HEK293 (cell line): ENCODE measurements around the gene MEST.

Source experiments
- CTCF ChIA-PET: fragments of 350-600 bp; formaldehyde crosslinking; extraction: SDS; loops from one replicate; lab custom pipeline; 2021; ENCODE audit warnings: antibody characterized with exemption; lab: Yijun Ruan, JAX
- POLR2A ChIA-PET: fragments of 300-600 bp; formaldehyde crosslinking; extraction: SDS; loops from one replicate; lab custom pipeline; 2020; ENCODE audit warnings: antibody characterized with exemption, inconsistent platforms; lab: Yijun Ruan, JAX
- H3K27ac ChIP-seq: fragments of 200-500 bp; sonication (Bioruptor generic); 2 replicates; pipeline ENCODE4 v1.5.1; 2014; ENCODE audit warnings: low read depth, low read length, control low read depth, inconsistent platforms; ENCODE audit errors: extremely low read depth
- H3K36me3 ChIP-seq, 2 experiments: fragments of 200-500 bp in 1 of 2; sonication (Bioruptor generic) in 1 of 2; 1 replicate in 1 of 2; 2 replicates in 1 of 2; pipeline ENCODE4 v1.5.1; 2014 to 2017; ENCODE audit warnings: inconsistent platforms in 2 of 2, low read length in 2 of 2; ENCODE audit not compliant: control insufficient read depth in 2 of 2, insufficient read depth in 1 of 2
- H3K4me1 ChIP-seq: fragments of 200-500 bp; sonication (Bioruptor generic); 2 replicates; pipeline ENCODE4 v1.5.1; 2014; ENCODE audit warnings: mild to moderate bottlenecking, low read length, inconsistent platforms; ENCODE audit not compliant: control insufficient read depth, insufficient read depth
- H3K4me3 ChIP-seq: 2 replicates; pipeline ENCODE4 v1.5.1; 2011; ENCODE audit warnings: low read depth, mild to moderate bottlenecking, control low read depth, low read length, moderate library complexity
- H3K9me3 ChIP-seq: fragments of 200-500 bp; sonication (Bioruptor generic); 2 replicates; pipeline ENCODE4 v1.5.1; 2014; ENCODE audit warnings: low read depth, low read length, inconsistent platforms; ENCODE audit not compliant: control insufficient read depth, insufficient read depth
- PRDM1 ChIP-seq: fragments of 450-650 bp; formaldehyde crosslinking; IDR thresholded peaks from 2 replicates; pipeline ENCODE4; 2016; ENCODE audit warnings: missing biosample characterization, missing genetic modification characterization
- SCRT1 ChIP-seq: fragments of 450-650 bp; formaldehyde crosslinking; IDR thresholded peaks from 2 replicates; pipeline ENCODE4 v1.5.1; 2016; ENCODE audit warnings: missing biosample characterization, missing genetic modification characterization, borderline replicate concordance
- SP7 ChIP-seq: fragments of 450-650 bp; formaldehyde crosslinking; IDR thresholded peaks from 2 replicates; pipeline ENCODE4 v1.5.1; 2016; ENCODE audit warnings: missing biosample characterization, missing genetic modification characterization
- ZBTB20 ChIP-seq: fragments of 450-650 bp; formaldehyde crosslinking; IDR thresholded peaks from 2 replicates; pipeline ENCODE4 v1.5.1; 2016; ENCODE audit warnings: missing biosample characterization, missing genetic modification characterization
- ZNF10 ChIP-seq: fragments of 450-650 bp; formaldehyde crosslinking; IDR thresholded peaks from 2 replicates; pipeline ENCODE4 v1.5.1; 2017; ENCODE audit warnings: missing biosample characterization, missing genetic modification characterization
- ZNF2 ChIP-seq: fragments of 450-650 bp; formaldehyde crosslinking; IDR thresholded peaks from 2 replicates; pipeline ENCODE4 v1.5.1; 2016; ENCODE audit warnings: missing biosample characterization, missing genetic modification characterization
- ZNF23 ChIP-seq: fragments of 450-650 bp; formaldehyde crosslinking; IDR thresholded peaks from 2 replicates; pipeline ENCODE4 v1.5.1; 2016; ENCODE audit warnings: missing biosample characterization, missing genetic modification characterization, borderline replicate concordance
- ZNF37A ChIP-seq: fragments of 450-650 bp; IDR thresholded peaks from 2 replicates; pipeline ENCODE4 v1.5.1; 2018; ENCODE audit warnings: missing biosample characterization, missing genetic modification characterization
- ZNF416 ChIP-seq: fragments of 450-650 bp; formaldehyde crosslinking; IDR thresholded peaks from 2 replicates; pipeline ENCODE4 v1.5.1; 2016; ENCODE audit warnings: missing biosample characterization, missing genetic modification characterization
- ZNF433 ChIP-seq: fragments of 450-650 bp; formaldehyde crosslinking; IDR thresholded peaks from 2 replicates; pipeline ENCODE4 v1.5.1; 2016; ENCODE audit warnings: missing biosample characterization, missing genetic modification characterization, low read depth
- ZNF473 ChIP-seq: fragments of 450-650 bp; formaldehyde crosslinking; IDR thresholded peaks from 2 replicates; pipeline ENCODE4 v1.5.1; 2017; ENCODE audit warnings: missing biosample characterization, missing genetic modification characterization
- ZNF510 ChIP-seq: fragments of 450-650 bp; formaldehyde crosslinking; IDR thresholded peaks from 2 replicates; pipeline ENCODE4 v1.5.1; 2018; ENCODE audit warnings: mild to moderate bottlenecking, missing genetic modification characterization, missing biosample characterization; ENCODE audit not compliant: insufficient replicate concordance
- ZNF610 ChIP-seq: fragments of 450-650 bp; formaldehyde crosslinking; IDR thresholded peaks from 2 replicates; pipeline ENCODE4 v1.5.1; 2016; ENCODE audit warnings: missing biosample characterization, missing genetic modification characterization, borderline replicate concordance
- ZNF629 ChIP-seq: fragments of 450-650 bp; formaldehyde crosslinking; IDR thresholded peaks from 2 replicates; pipeline ENCODE4 v1.5.1; 2017; ENCODE audit warnings: missing biosample characterization, missing genetic modification characterization
- ZNF658 ChIP-seq: fragments of 450-650 bp; formaldehyde crosslinking; IDR thresholded peaks from 2 replicates; pipeline ENCODE4; 2016; ENCODE audit warnings: missing biosample characterization, missing genetic modification characterization
- ZNF777 ChIP-seq: fragments of 450-650 bp; formaldehyde crosslinking; IDR thresholded peaks from 2 replicates; pipeline ENCODE4 v1.5.1; 2017; ENCODE audit warnings: missing biosample characterization, missing genetic modification characterization, borderline replicate concordance
- ZSCAN30 ChIP-seq: fragments of 450-650 bp; IDR thresholded peaks from 2 replicates; pipeline ENCODE4 v1.5.1; 2018; ENCODE audit warnings: missing biosample characterization, mild to moderate bottlenecking, missing genetic modification characterization, moderate library complexity
- TF ChIP-seq, protein P1 (sequence below): fragments of 450-650 bp; formaldehyde crosslinking; IDR thresholded peaks from 2 replicates; pipeline ENCODE4 v1.5.1; 2017; ENCODE audit warnings: missing biosample characterization, missing genetic modification characterization
- TF ChIP-seq, protein P2 (sequence below): fragments of 450-650 bp; formaldehyde crosslinking; IDR thresholded peaks from 2 replicates; pipeline ENCODE4 v1.5.1; 2016; ENCODE audit warnings: missing biosample characterization, missing genetic modification characterization, borderline replicate concordance
- TF ChIP-seq, protein P3 (sequence below): fragments of 450-650 bp; formaldehyde crosslinking; IDR thresholded peaks from 2 replicates; pipeline ENCODE4 v1.5.1; 2016; ENCODE audit warnings: missing biosample characterization, missing genetic modification characterization

Gene MEST

DNA sequence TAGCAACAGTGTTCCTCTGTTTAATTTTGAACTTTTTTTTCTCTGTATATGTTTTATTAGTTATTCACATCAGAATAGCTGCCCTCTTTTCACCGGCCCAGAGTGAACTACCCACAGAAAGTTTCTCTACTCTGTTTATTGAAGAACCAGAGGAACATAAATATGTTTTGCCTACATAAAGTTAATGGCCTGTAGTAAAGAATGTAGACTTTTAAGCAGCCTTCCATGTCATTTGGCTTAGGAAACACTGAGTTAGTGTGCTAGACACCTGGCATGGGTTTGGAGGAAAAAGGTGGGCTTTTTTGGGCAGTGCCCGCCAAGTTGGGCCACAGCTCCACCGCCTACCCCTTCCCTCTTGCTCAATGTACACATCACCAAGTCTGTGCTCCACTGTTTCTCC lies 8.9 kb upstream of the MEST start:
- Histone ChIP-seq H3K27ac (no peak overlapping the region), H3K36me3 (no peaks in the 10 kb centered on the region), H3K4me1 (no peaks in the 10 kb centered on the region), H3K4me3 (no peak overlapping the region), H3K9me3 (no peaks in the 10 kb centered on the region)
- POLR2A ChIA-PET = no interaction called here
- CTCF ChIA-PET = no interaction called here
- TF ChIP-seq SP7 (tag by site-specific recombination) = no peak
- TF ChIP-seq ZNF510 (tag by site-specific recombination) = no peak
- TF ChIP-seq, protein P1, sequence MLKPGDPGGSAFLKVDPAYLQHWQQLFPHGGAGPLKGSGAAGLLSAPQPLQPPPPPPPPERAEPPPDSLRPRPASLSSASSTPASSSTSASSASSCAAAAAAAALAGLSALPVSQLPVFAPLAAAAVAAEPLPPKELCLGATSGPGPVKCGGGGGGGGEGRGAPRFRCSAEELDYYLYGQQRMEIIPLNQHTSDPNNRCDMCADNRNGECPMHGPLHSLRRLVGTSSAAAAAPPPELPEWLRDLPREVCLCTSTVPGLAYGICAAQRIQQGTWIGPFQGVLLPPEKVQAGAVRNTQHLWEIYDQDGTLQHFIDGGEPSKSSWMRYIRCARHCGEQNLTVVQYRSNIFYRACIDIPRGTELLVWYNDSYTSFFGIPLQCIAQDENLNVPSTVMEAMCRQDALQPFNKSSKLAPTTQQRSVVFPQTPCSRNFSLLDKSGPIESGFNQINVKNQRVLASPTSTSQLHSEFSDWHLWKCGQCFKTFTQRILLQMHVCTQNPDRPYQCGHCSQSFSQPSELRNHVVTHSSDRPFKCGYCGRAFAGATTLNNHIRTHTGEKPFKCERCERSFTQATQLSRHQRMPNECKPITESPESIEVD (tag by site-specific recombination) = no peak
- TF ChIP-seq, protein P2, sequence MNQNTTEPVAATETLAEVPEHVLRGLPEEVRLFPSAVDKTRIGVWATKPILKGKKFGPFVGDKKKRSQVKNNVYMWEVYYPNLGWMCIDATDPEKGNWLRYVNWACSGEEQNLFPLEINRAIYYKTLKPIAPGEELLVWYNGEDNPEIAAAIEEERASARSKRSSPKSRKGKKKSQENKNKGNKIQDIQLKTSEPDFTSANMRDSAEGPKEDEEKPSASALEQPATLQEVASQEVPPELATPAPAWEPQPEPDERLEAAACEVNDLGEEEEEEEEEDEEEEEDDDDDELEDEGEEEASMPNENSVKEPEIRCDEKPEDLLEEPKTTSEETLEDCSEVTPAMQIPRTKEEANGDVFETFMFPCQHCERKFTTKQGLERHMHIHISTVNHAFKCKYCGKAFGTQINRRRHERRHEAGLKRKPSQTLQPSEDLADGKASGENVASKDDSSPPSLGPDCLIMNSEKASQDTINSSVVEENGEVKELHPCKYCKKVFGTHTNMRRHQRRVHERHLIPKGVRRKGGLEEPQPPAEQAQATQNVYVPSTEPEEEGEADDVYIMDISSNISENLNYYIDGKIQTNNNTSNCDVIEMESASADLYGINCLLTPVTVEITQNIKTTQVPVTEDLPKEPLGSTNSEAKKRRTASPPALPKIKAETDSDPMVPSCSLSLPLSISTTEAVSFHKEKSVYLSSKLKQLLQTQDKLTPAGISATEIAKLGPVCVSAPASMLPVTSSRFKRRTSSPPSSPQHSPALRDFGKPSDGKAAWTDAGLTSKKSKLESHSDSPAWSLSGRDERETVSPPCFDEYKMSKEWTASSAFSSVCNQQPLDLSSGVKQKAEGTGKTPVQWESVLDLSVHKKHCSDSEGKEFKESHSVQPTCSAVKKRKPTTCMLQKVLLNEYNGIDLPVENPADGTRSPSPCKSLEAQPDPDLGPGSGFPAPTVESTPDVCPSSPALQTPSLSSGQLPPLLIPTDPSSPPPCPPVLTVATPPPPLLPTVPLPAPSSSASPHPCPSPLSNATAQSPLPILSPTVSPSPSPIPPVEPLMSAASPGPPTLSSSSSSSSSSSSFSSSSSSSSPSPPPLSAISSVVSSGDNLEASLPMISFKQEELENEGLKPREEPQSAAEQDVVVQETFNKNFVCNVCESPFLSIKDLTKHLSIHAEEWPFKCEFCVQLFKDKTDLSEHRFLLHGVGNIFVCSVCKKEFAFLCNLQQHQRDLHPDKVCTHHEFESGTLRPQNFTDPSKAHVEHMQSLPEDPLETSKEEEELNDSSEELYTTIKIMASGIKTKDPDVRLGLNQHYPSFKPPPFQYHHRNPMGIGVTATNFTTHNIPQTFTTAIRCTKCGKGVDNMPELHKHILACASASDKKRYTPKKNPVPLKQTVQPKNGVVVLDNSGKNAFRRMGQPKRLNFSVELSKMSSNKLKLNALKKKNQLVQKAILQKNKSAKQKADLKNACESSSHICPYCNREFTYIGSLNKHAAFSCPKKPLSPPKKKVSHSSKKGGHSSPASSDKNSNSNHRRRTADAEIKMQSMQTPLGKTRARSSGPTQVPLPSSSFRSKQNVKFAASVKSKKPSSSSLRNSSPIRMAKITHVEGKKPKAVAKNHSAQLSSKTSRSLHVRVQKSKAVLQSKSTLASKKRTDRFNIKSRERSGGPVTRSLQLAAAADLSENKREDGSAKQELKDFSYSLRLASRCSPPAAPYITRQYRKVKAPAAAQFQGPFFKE (tag by site-specific recombination) = no peak
- TF ChIP-seq, protein P3, sequence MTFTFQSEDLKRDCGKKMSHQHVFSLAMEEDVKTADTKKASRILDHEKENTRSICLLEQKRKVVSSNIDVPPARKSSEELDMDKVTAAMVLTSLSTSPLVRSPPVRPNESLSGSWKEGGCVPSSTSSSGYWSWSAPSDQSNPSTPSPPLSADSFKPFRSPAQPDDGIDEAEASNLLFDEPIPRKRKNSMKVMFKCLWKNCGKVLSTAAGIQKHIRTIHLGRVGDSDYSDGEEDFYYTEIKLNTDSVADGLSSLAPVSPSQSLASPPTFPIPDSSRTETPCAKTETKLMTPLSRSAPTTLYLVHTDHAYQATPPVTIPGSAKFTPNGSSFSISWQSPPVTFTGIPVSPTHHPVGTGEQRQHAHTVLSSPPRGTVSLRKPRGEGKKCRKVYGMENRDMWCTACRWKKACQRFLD (tag by site-specific recombination) = no peak
- no peak for TF ChIP-seq ZNF37A (tag by site-specific recombination)
- no peak for TF ChIP-seq ZNF473 (tag by site-specific recombination)
- TF ChIP-seq ZNF416 = no peak
- TF ChIP-seq PRDM1 (tag by site-specific recombination) = no peak
- no peak for TF ChIP-seq ZNF777 (tag by site-specific recombination)
- no peak for TF ChIP-seq SCRT1 (tag by site-specific recombination)
- no peak for TF ChIP-seq ZNF658
- no peak for TF ChIP-seq ZNF433
- TF ChIP-seq ZBTB20 (tag by site-specific recombination) = no peak
- TF ChIP-seq ZNF23 (tag by site-specific recombination) = no peak
- TF ChIP-seq ZNF2 (tag by site-specific recombination) = no peak
- no peak for TF ChIP-seq ZSCAN30 (tag by site-specific recombination)

DNA sequence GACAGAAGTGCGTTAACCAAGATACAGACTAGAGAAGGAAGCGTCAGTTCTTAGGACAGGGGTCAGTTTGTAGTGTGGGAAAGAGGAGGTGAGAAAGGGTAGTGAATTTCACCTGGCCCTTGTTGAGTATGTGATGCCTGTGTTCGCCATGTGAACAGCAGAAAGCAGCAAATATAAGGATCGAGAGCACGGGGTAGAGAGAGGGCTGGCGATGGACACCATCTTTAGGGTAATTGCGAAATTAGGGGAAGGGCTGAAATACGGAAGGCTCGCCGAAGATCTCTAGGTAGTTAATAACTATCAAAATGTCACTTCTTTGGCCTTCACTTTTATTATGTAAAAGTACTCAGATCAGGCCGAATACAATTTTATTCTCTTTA lies 6.2 kb upstream of the MEST start:
- no peak overlapping the region for H3K27ac ChIP-seq
- CTCF ChIA-PET = interaction anchor here (0.7 kb wide), 1 partner anchor 265 kb away, joined by 8 read pairs; no protein-coding TSS in a partner anchor
- TF ChIP-seq ZNF610 (tag by site-specific recombination) = no peak
- no peak for TF ChIP-seq ZNF629 (tag by site-specific recombination)
- no peak for TF ChIP-seq ZNF10 (tag by site-specific recombination)
- TF ChIP-seq, all 188 proteins: peak for 0
- H3K4me1 ChIP-seq = no peaks in the 10 kb centered on the region
- no peak overlapping the region for H3K4me3 ChIP-seq
- H3K9me3 ChIP-seq = no peaks in the 10 kb centered on the region
- no peaks in the 10 kb centered on the region for H3K36me3 ChIP-seq
- POLR2A ChIA-PET = no interaction called here
